ENCODE measurements around the gene CHST15.
A peak's percentile ranks its signal among the peaks of the same experiment; 100 is the strongest.

CHST15 gene

GRCh38 chr10:124053971-124054370, 39.4 kb downstream of the CHST15 start:
- Histone ChIP-seq H3K27ac (no peak overlapping the region), H3K4me1 (peaks cover 0 to 22% (median 3%) of the 10 kb centered on the region in 4 donors), H3K27me3 (no peaks in the 10 kb centered on the region), H3K9me3 (no peaks in the 10 kb centered on the region), H3K36me3 (no peaks in the 10 kb centered on the region), H3K4me3 (no peak overlapping the region)
- TF ChIP-seq CTCF (IDR thresholded peaks at IDR 0.05): no peak
- DNase-seq: no peak
- intact Hi-C loops (cut with DNase I; ENCODE audit: low total_unique reads): no loop called here

- Histone ChIP-seq H3K27me3 (no peaks in the 10 kb centered on the region), H3K36me3 (no peaks in the 10 kb centered on the region), H3K9me3 (no peaks in the 10 kb centered on the region), H3K4me3 (no peak overlapping the region), H3K4me1 (peaks cover 0 to 23% (median 8%) of the 10 kb centered on the region in 4 donors), H3K27ac (no peak overlapping the region)
- TF ChIP-seq CTCF (IDR thresholded peaks at IDR 0.05): no peak
- no peak for DNase-seq
- intact Hi-C loops (cut with DNase I; ENCODE audit: low total_unique reads): no loop called here
Measured at GRCh38 chr10:124052561-124052960, 40.8 kb downstream of the CHST15 start.

- Histone ChIP-seq H3K36me3 (peaks cover 0 to 4% (median 0%) of the 10 kb centered on the region in 3 donors), H3K4me3 (no peak overlapping the region), H3K27me3 (no peaks in the 10 kb centered on the region), H3K9me3 (no peaks in the 10 kb centered on the region), H3K4me1 (peaks cover 0 to 15% (median 7%) of the 10 kb centered on the region in 4 donors), H3K27ac (no peak overlapping the region)
- TF ChIP-seq CTCF (IDR thresholded peaks at IDR 0.05): no peak
- intact Hi-C loops (cut with DNase I; ENCODE audit: low total_unique reads): no loop called here
- DNase-seq: peak in 1 of 2 donors; percentile 0
Measured at GRCh38 chr10:124050021-124051015, 43.1 kb downstream of the CHST15 start.

GRCh38 chr10:124049484-124049883, 43.9 kb downstream of the CHST15 start:
- Histone ChIP-seq H3K4me1 (peaks cover 0 to 15% (median 6%) of the 10 kb centered on the region in 4 donors), H3K9me3 (no peaks in the 10 kb centered on the region), H3K27ac (no peak overlapping the region), H3K27me3 (no peaks in the 10 kb centered on the region), H3K36me3 (peaks cover 0 to 6% (median 1%) of the 10 kb centered on the region in 3 donors), H3K4me3 (no peak overlapping the region)
- TF ChIP-seq CTCF (IDR thresholded peaks at IDR 0.05): no peak
- DNase-seq: peak in 1 of 2 donors; percentile 3
- intact Hi-C loops (cut with DNase I; ENCODE audit: low total_unique reads): no loop called here

- no peak overlapping the region for H3K4me3 ChIP-seq
- DNase-seq: peak in 1 of 2 donors; percentile 16
- H3K36me3 ChIP-seq: peaks cover 0 to 14% (median 9%) of the 10 kb centered on the region in 3 donors
- no peaks in the 10 kb centered on the region for H3K27me3 ChIP-seq
- H3K4me1 ChIP-seq: peaks cover 0 to 15% (median 5%) of the 10 kb centered on the region in 4 donors
- H3K9me3 ChIP-seq: no peaks in the 10 kb centered on the region
- intact Hi-C loops (cut with DNase I; ENCODE audit: low total_unique reads): no loop called here
- H3K27ac ChIP-seq: peak overlapping the region; percentile 8 to 43
- no peak for TF ChIP-seq CTCF (IDR thresholded peaks at IDR 0.05)
Measured at GRCh38 chr10:124048371-124049290, 44.8 kb downstream of the CHST15 start.
